HCT116 (cell line): Measurements from ENCODE around the gene RTN4RL2.

Source experiments
- CTCF ChIP-seq, 3 experiments: fragments of 200-600 bp in 1 of 3; sonication (generic) in 1 of 3; IDR thresholded peaks in 2 of 3; conservative IDR thresholded peaks in 1 of 3; 2 replicates each; pipeline ENCODE4 v1.5.1; 2012 to 2017; ENCODE audit warnings: low read depth in 2 of 3, low read length in 2 of 3, antibody characterized with exemption in 1 of 3, borderline replicate concordance in 1 of 3, control low read depth in 1 of 3, mild to moderate bottlenecking in 1 of 3, mixed read lengths in 1 of 3, mixed run types in 1 of 3, moderate library complexity in 1 of 3; ENCODE audit not compliant: insufficient read depth in 1 of 3
- EGR1 ChIP-seq: IDR thresholded peaks from 2 replicates; pipeline ENCODE4 v1.6.1; 2012; ENCODE audit warnings: low read depth
- MAX ChIP-seq: IDR thresholded peaks from 2 replicates; pipeline ENCODE4 v1.6.1; 2012
- POLR2A ChIP-seq: IDR thresholded peaks from 2 replicates; pipeline ENCODE4 v1.7.0; 2011; ENCODE audit warnings: borderline replicate concordance; ENCODE audit not compliant: insufficient read depth, insufficient read length; ENCODE audit errors: extremely low read depth
- POLR2AphosphoS5 ChIP-seq: IDR thresholded peaks from 2 replicates; pipeline ENCODE4 v1.6.1; 2011; ENCODE audit warnings: mild to moderate bottlenecking, low read depth, low read length, moderate library complexity
- YY1 ChIP-seq: IDR thresholded peaks from 2 replicates; pipeline ENCODE4 v1.6.1; 2011; ENCODE audit warnings: low read length, low read depth, moderate library complexity, mild to moderate bottlenecking; ENCODE audit not compliant: insufficient replicate concordance; ENCODE audit errors: extremely low read depth
- ZNF274 ChIP-seq: fragments of 200-500 bp; sonication (Bioruptor generic); IDR thresholded peaks from 2 replicates; pipeline ENCODE4 v1.6.1; 2014; ENCODE audit warnings: mild to moderate bottlenecking, low read depth, low read length, inconsistent platforms
- TF ChIP-seq, protein P1 (sequence below): IDR thresholded peaks from 2 replicates; pipeline ENCODE4 v1.6.1; 2012; ENCODE audit warnings: low read depth

GRCh38 chr11:57459164-57460021 is 935 bp upstream of the RTN4RL2 start:
- TF ChIP-seq CTCF (IDR thresholded peaks at IDR 0.05 in 2 of 3, conservative IDR thresholded peaks at IDR 0.05 in 1 of 3; ENCODE audit: borderline replicate concordance in 1 of 3, insufficient read depth in 1 of 3, low read depth in 2 of 3, low read length in 2 of 3) (no peak), MAX (no peak), POLR2A (no peak), EGR1 (no peak), YY1 (no peak), POLR2AphosphoS5 (no peak), ZNF274 (no peak)
- TF ChIP-seq, protein P1, sequence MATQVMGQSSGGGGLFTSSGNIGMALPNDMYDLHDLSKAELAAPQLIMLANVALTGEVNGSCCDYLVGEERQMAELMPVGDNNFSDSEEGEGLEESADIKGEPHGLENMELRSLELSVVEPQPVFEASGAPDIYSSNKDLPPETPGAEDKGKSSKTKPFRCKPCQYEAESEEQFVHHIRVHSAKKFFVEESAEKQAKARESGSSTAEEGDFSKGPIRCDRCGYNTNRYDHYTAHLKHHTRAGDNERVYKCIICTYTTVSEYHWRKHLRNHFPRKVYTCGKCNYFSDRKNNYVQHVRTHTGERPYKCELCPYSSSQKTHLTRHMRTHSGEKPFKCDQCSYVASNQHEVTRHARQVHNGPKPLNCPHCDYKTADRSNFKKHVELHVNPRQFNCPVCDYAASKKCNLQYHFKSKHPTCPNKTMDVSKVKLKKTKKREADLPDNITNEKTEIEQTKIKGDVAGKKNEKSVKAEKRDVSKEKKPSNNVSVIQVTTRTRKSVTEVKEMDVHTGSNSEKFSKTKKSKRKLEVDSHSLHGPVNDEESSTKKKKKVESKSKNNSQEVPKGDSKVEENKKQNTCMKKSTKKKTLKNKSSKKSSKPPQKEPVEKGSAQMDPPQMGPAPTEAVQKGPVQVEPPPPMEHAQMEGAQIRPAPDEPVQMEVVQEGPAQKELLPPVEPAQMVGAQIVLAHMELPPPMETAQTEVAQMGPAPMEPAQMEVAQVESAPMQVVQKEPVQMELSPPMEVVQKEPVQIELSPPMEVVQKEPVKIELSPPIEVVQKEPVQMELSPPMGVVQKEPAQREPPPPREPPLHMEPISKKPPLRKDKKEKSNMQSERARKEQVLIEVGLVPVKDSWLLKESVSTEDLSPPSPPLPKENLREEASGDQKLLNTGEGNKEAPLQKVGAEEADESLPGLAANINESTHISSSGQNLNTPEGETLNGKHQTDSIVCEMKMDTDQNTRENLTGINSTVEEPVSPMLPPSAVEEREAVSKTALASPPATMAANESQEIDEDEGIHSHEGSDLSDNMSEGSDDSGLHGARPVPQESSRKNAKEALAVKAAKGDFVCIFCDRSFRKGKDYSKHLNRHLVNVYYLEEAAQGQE: no peak
